GM12873 (cell line): ENCODE measurements around the gene CHD2.

ENCODE experiments used
- CTCF ChIP-seq: IDR thresholded peaks from 2 replicates; pipeline ENCODE4 v1.5.1; 2012; ENCODE audit warnings: low read depth, mild to moderate bottlenecking, moderate library complexity, low read length, control low read depth; ENCODE audit not compliant: insufficient read depth; ENCODE audit errors: missing control alignments

The CHD2 gene

GRCh38 chr15:92904722-92905571 is 4.8 kb downstream of the CHD2 start:
- TF ChIP-seq CTCF, result no peak

- TF ChIP-seq CTCF, result no peak
Measured at GRCh38 chr15:92906020-92906419, 5.9 kb downstream of the CHD2 start.

DNA sequence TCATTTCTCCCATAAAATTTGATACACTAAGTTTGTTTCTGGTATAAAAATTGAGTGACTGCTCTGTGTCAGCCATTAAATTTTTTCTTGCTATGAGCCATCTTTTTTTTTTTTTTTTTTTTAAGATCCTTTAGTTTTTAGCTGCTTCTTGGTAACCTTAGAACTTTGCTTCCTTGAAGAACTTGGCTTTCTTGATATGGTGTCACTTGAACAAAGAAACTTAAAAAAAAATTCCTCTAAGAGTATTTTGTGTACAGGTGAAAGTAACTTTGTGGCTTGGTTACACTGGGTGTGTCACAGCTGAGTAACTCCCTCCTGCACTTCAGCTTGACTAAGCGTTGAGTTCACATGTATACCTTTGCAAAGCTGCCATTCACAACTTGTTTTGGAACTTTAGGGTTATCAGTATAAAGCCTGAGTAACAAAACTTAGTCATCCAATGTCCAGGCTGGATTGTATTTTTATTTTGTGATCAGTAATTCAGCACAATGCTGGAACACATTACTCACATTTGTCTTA is 6.5 kb downstream of the CHD2 start:
- no peak for TF ChIP-seq CTCF

- TF ChIP-seq CTCF, result no peak
Measured at GRCh38 chr15:92907229-92907628, 7.1 kb downstream of the CHD2 start.

DNA sequence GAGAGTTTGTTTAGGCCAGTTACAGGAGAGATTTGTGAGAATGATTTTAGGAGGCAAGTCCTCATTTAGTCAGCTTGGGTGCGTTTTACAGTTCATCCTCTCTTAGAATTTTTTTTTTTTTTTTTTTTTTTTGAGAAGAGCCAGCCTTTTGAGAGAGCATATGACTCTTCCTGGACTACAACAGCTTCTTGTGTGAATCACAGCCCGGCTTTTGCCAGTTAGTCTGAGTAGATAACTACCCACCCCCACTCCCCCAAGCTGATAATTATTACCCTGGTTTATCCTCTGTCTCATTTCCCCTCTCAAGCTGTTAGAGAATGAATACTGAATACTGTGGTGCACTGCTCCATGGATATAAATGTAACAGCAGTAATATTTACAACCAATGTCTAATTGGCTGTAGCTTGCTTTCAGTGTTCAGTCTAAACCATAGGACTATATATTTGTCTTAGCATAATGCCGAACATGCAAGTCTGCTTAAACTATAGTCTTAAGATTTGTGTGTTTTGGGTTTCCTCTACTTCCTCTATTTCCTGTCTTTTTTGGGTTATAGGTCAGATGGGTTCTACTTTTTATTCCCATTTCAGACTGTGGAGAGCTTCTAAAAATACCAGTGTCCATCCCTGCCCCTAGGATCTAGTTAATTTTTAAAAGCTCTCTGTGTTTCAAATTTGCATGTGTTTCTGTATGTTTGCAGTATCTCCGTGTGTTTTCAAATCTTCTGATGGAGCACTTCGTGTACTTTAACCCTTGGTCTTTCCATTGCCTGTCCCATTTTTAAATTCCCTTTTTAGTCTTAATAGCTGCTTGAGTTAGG is 8.0 kb downstream of the CHD2 start:
- TF ChIP-seq CTCF, result no peak

- TF ChIP-seq CTCF, result no peak
Measured at GRCh38 chr15:92908713-92909057, 8.6 kb downstream of the CHD2 start.

DNA sequence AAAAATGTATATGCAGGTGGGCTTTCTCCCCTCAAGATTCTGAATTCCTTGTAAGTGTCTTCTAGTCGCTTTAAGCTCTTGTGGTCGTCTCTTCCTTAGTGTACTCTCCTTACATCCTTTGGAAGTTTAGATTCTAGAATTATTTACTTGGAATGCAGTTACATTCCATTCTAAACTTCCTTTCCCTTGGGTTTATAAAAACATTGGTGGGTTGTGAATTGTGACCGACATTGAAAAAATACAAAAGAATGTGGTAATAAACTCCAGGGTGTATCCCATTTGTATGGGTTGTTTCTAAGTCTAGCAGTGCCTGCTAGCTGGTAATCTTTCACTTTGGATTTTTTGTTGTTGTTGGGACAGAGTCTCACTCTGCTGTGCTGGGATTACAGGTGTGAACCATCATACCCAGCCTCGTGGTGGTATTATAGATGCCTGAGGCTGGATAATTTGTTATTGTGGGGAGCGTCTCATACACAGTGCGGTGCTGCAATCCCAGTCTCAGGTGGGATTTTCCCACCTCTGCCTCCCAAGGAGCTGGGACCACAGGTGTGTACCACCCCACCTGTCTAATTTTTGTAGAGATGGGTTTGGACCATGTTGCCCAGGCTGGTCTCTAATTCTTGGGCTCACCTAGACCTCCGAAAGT is 9.1 kb downstream of the CHD2 start:
- TF ChIP-seq CTCF, result no peak
